Spleen (tissue), 7 donors: ENCODE measurements around the gene SCN8A.

Experiments
- POLR2A ChIP-seq, 3 donors: fragments of 450-650 bp; IDR thresholded peaks; one replicate each; pipeline ENCODE4 v1.5.1; 2017; ENCODE audit warnings: antibody characterized with exemption in 3 of 3, mild to moderate bottlenecking in 1 of 3
- POLR2AphosphoS5 ChIP-seq, 3 donors: sonication (generic); formaldehyde crosslinking; IDR thresholded peaks; one replicate each; pipeline ENCODE4 v1.5.1; 2017; ENCODE audit warnings: antibody characterized with exemption in 3 of 3
- TF ChIP-seq, protein P1 (sequence below), 11 experiments: fragments of 200-600 bp in 7 of 11; fragments of 450-650 bp in 4 of 11; sonication (generic) in 4 of 11; IDR thresholded peaks in 8 of 11; conservative IDR thresholded peaks in 3 of 11; 1 replicate in 7 of 11; 2 replicates in 4 of 11; pipeline versions ENCODE4 v1.4.0 to v1.8.0; 2016 to 2021; ENCODE audit warnings: antibody characterized with exemption in 11 of 11, inconsistent platforms in 4 of 11, mild to moderate bottlenecking in 1 of 11
- donor health status: DM: no; HTN: no; CAD: no; lungs with moderate emphysema.
- donor health status: DM: no; HTN: no; CAD: no.
- donor health status: DM: no; HTN: no; CAD: no.

DNA sequence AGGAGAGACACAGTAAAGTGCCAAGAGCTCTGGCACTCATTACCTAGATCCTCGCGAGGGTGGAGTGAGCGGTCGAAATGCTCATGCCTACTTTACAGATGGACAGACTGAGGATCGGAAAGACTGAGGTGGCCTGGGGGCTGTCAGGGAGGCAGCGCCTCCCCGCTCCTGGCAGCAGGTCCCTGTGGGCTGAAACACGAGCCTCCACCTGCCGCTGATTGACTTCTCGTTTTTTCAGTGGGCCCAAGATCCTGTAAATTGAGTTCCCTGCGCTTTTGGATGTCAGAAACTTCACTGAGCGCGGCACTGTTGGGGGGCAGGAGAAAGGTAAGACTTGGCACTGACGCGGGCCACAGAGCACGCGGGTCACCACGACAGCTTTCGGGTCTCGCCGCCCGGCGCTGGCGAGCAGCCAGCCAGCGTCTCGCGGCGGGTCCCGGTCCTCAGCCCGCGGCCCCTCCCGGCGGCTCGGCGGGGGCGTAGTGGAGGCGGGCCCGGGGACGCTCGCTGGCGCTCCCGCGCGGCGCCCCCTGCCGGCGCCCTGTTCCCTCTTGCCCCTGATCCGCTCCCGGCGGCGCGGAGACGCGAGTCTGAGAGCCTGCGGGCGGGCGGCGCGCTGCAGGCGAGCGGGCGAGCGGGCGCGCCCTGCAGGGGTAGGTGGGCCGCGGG, 552 bp upstream of the SCN8A start:
- TF ChIP-seq, protein P1, sequence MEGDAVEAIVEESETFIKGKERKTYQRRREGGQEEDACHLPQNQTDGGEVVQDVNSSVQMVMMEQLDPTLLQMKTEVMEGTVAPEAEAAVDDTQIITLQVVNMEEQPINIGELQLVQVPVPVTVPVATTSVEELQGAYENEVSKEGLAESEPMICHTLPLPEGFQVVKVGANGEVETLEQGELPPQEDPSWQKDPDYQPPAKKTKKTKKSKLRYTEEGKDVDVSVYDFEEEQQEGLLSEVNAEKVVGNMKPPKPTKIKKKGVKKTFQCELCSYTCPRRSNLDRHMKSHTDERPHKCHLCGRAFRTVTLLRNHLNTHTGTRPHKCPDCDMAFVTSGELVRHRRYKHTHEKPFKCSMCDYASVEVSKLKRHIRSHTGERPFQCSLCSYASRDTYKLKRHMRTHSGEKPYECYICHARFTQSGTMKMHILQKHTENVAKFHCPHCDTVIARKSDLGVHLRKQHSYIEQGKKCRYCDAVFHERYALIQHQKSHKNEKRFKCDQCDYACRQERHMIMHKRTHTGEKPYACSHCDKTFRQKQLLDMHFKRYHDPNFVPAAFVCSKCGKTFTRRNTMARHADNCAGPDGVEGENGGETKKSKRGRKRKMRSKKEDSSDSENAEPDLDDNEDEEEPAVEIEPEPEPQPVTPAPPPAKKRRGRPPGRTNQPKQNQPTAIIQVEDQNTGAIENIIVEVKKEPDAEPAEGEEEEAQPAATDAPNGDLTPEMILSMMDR (IDR thresholded peaks at IDR 0.05 in 8 of 11, conservative IDR thresholded peaks at IDR 0.05 in 3 of 11), result peak in 7 of 11 experiments; percentile 36 to 78 (median 63)
- TF ChIP-seq POLR2AphosphoS5 (IDR thresholded peaks at IDR 0.05) (no peak), POLR2A (IDR thresholded peaks at IDR 0.05) (no peak)
